CD4-positive, alpha-beta T cell (primary cell): ENCODE results near the gene SPATA21. TPM values are rescaled to one million over a fixed set of nuclear protein-coding genes. Genes with fewer than 3 reads are reported as not detected.

Experiments
- ATAC-seq: fragments of 200-7000 bp; cut with Tn5 transposase; one replicate; pipeline ENCODE4 v1.10.0; 2022; ENCODE audit warnings: mild to moderate bottlenecking; ENCODE audit not compliant: poor library complexity
- CTCF ChIA-PET: fragments of 350-600 bp; sonication (Branson Sonifier 250); formaldehyde crosslinking; loops from one replicate; lab custom pipeline; 2021; ENCODE audit warnings: antibody characterized with exemption, inconsistent platforms; lab: Charles Lee
- POLR2A ChIA-PET: fragments of 350-600 bp; sonication (Branson Sonifier 250); formaldehyde crosslinking; loops from one replicate; lab custom pipeline; 2021; ENCODE audit warnings: antibody characterized with exemption, inconsistent platforms; lab: Charles Lee
- DNase-seq, 14 experiments: peaks; one replicate each; pipeline ENCODE4 v3.0.0-alpha.2; 2013 to 2020; ENCODE audit warnings: mixed read lengths in 2 of 14
- H3K27ac ChIP-seq, 2 donors: one replicate each; pipeline versions ENCODE4 v1.5.1 to v1.7.0; 2013; ENCODE audit warnings: low read length in 2 of 2, low read depth in 1 of 2, mild to moderate bottlenecking in 1 of 2
- H3K27me3 ChIP-seq, 2 experiments: 1 replicate in 1 of 2; 2 replicates in 1 of 2; pipeline versions ENCODE4 v1.6.1 to v1.7.0; 2013; ENCODE audit warnings: low read length in 2 of 2, control low read depth in 1 of 2, mild to moderate bottlenecking in 1 of 2, moderate library complexity in 1 of 2; ENCODE audit not compliant: insufficient read depth in 2 of 2, control insufficient read depth in 1 of 2
- H3K36me3 ChIP-seq: one replicate; pipeline ENCODE4 v1.6.1; 2013; ENCODE audit warnings: low read length, control low read depth; ENCODE audit not compliant: insufficient read depth
- H3K4me1 ChIP-seq: one replicate; pipeline ENCODE4 v1.6.1; 2013; ENCODE audit warnings: low read length, control low read depth; ENCODE audit not compliant: insufficient read depth
- H3K4me3 ChIP-seq: one replicate; pipeline ENCODE4 v1.5.1; 2013; ENCODE audit warnings: mild to moderate bottlenecking, low read length, moderate library complexity
- H3K9me3 ChIP-seq, 2 experiments: 1 replicate in 1 of 2; 2 replicates in 1 of 2; pipeline versions ENCODE4 v1.6.1 to v1.7.0; 2013; ENCODE audit warnings: low read length in 2 of 2, mild to moderate bottlenecking in 2 of 2, control low read depth in 1 of 2, moderate library complexity in 1 of 2; ENCODE audit not compliant: control insufficient read depth in 1 of 2, insufficient read depth in 1 of 2
- H3K27ac Mint-ChIP-seq: one replicate; pipeline ENCODE4 v1.8.0; 2020; ENCODE audit warnings: mixed read lengths
- H3K27me3 Mint-ChIP-seq: one replicate; pipeline ENCODE4 v1.8.0; 2021; ENCODE audit warnings: mixed read lengths
- H3K36me3 Mint-ChIP-seq: one replicate; pipeline ENCODE4 v1.8.0; 2021; ENCODE audit warnings: low read depth, mixed read lengths
- H3K4me1 Mint-ChIP-seq: one replicate; pipeline ENCODE4 v1.8.0; 2021; ENCODE audit warnings: low read depth, mixed read lengths
- H3K4me3 Mint-ChIP-seq: one replicate; pipeline ENCODE4 v1.8.0; 2020; ENCODE audit warnings: mild to moderate bottlenecking, mixed read lengths
- H3K9me3 Mint-ChIP-seq: one replicate; pipeline ENCODE4 v1.8.0; 2020; ENCODE audit warnings: mixed read lengths
- CTCF ChIP-seq: fragments of 200-600 bp; IDR thresholded peaks from one replicate; pipeline ENCODE4 v1.8.0; 2022; ENCODE audit warnings: antibody characterized with exemption, mild to moderate bottlenecking
- intact Hi-C, 2 experiments: fragments of 100-400 bp; cut with DNase I in 1 of 2; cut with micrococcal nuclease in 1 of 2; formaldehyde crosslinking; loops; one replicate each; pipeline versions ENCODE4 v1.15.1 to v1.9.0; 2023 to 2025; cut with DNase I, micrococcal nuclease
- total RNA-seq, 174 experiments: library from RNA in 2 of 174; stranded (reverse) in 2 of 174; gene quantifications; one replicate each; pipeline ENCODE4 v1.2.3 and lab custom pipeline; 2021 to 2026

SPATA21 gene
- total RNA-seq, 2 experiments from 2014 or later: not detected

- no peak for TF ChIP-seq CTCF
- Mint-ChIP-seq H3K27ac (no peak overlapping the region), H3K36me3 (peaks cover 61% of the 10 kb centered on the region), H3K27me3 (no peaks in the 10 kb centered on the region), H3K4me1 (no peaks in the 10 kb centered on the region), H3K9me3 (no peaks in the 10 kb centered on the region), H3K4me3 (no peak overlapping the region)
- Histone ChIP-seq H3K27me3 (no peaks in the 10 kb centered on the region), H3K4me3 (no peak overlapping the region), H3K9me3 (no peaks in the 10 kb centered on the region), H3K4me1 (peaks cover 1% of the 10 kb centered on the region), H3K36me3 (peaks cover 50% of the 10 kb centered on the region), H3K27ac (no peak overlapping the region)
- ATAC-seq: no peak
- ChIA-PET CTCF (no interaction called here), POLR2A (no interaction called here)
- no peak for DNase-seq
- intact Hi-C loops: no loop called here
Measured at GRCh38 chr1:16398371-16398953, 38.8 kb downstream of the SPATA21 start.

- ChIA-PET CTCF (no interaction called here), POLR2A (no interaction called here)
- Mint-ChIP-seq H3K9me3 (no peaks in the 10 kb centered on the region), H3K4me3 (no peak overlapping the region), H3K4me1 (peaks cover 9% of the 10 kb centered on the region), H3K27me3 (no peaks in the 10 kb centered on the region), H3K27ac (peak overlapping the region; percentile 55), H3K36me3 (peaks cover 74% of the 10 kb centered on the region)
- peaks cover 6% of the 10 kb centered on the region for H3K4me1 ChIP-seq
- no peak for DNase-seq
- intact Hi-C loops: no loop called here
- ATAC-seq: no peak
- peaks cover 61% of the 10 kb centered on the region for H3K36me3 ChIP-seq
- no peak overlapping the region for H3K27ac ChIP-seq
- no peak for TF ChIP-seq CTCF
- no peaks in the 10 kb centered on the region for H3K27me3 ChIP-seq
- H3K4me3 ChIP-seq: no peak overlapping the region
- H3K9me3 ChIP-seq: no peaks in the 10 kb centered on the region
Measured at GRCh38 chr1:16397120-16397519, 40.1 kb downstream of the SPATA21 start.

GRCh38 chr1:16396591-16396990 is 40.6 kb downstream of the SPATA21 start:
- peaks cover 11% of the 10 kb centered on the region for H3K4me1 ChIP-seq
- H3K36me3 ChIP-seq: peaks cover 67% of the 10 kb centered on the region
- no peak for ATAC-seq
- no peak for DNase-seq
- Mint-ChIP-seq H3K9me3 (no peaks in the 10 kb centered on the region), H3K4me1 (peaks cover 14% of the 10 kb centered on the region), H3K4me3 (no peak overlapping the region), H3K27me3 (no peaks in the 10 kb centered on the region), H3K27ac (no peak overlapping the region), H3K36me3 (peaks cover 75% of the 10 kb centered on the region)
- CTCF ChIA-PET: no interaction called here
- POLR2A ChIA-PET: no interaction called here
- H3K27me3 ChIP-seq: no peaks in the 10 kb centered on the region
- no peaks in the 10 kb centered on the region for H3K9me3 ChIP-seq
- intact Hi-C loops: no loop called here
- TF ChIP-seq CTCF: no peak
- no peak overlapping the region for H3K27ac ChIP-seq
- H3K4me3 ChIP-seq: no peak overlapping the region
